Astrocyte (in vitro differentiated cells and primary cell): ENCODE data around the gene MXRA5.
"Not testable (repeated sequence)": the region's sequence is repeated elsewhere in the genome, so short reads cannot be mapped to it uniquely, and the experiment has no call there.

ENCODE experiments used
- CTCF ChIP-seq: IDR thresholded peaks from 2 replicates; pipeline ENCODE4 v1.5.1; 2011; ENCODE audit warnings: low read depth, mild to moderate bottlenecking, inconsistent platforms, low read length, moderate library complexity; ENCODE audit not compliant: insufficient read depth
- EZH2 ChIP-seq: IDR thresholded peaks from 2 replicates; pipeline ENCODE4 v1.6.1; 2012; ENCODE audit warnings: mild to moderate bottlenecking, low read length, inconsistent platforms; ENCODE audit not compliant: insufficient read depth

DNA sequence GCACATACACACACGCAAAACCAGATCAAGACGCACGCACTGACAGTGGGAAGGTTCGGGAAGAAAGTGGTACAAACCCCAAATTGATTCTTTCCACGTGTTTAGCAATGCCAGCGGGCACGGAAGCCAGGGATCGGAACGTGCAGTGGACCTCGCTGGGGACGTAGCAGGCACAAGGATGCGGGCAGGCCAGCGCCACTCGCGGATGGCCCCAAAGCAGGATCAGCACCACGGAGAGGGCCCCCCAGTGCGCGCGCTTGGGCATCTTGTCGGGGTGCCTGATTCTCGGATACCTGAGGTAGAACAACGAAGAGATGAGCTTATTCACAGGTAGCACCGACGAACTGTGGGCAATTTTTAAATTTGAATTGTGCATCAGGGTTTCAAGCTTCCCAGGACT, 2.9 kb downstream of the MXRA5 start:
- not testable (repeated sequence) for TF ChIP-seq EZH2, CTCF
